Hepatocyte (in vitro differentiated cells): ENCODE results near the gene DNAJC1.

Source experiments
- CTCF ChIP-seq: fragments of 200-600 bp; sonication (generic); IDR thresholded peaks from 2 replicates; pipeline ENCODE4 v1.5.1; 2016; ENCODE audit warnings: antibody characterized with exemption, mild to moderate bottlenecking; ENCODE audit not compliant: poor library complexity
- EZH2 ChIP-seq: fragments of 200-600 bp; sonication (generic); IDR thresholded peaks from 2 replicates; pipeline ENCODE4 v1.6.1; 2016; ENCODE audit warnings: antibody characterized with exemption, mild to moderate bottlenecking, borderline replicate concordance
- EZH2phosphoT487 ChIP-seq: fragments of 200-600 bp; sonication (generic); IDR thresholded peaks from one replicate; pipeline ENCODE4 v1.6.1; 2018; ENCODE audit warnings: antibody characterized with exemption, mild to moderate bottlenecking, low read depth, moderate library complexity; ENCODE audit not compliant: unreplicated experiment, severe bottlenecking

GRCh38 chr10:21910798-21911197 is 92.7 kb downstream of the DNAJC1 start:
- TF ChIP-seq EZH2 (no peak), CTCF (no peak), EZH2phosphoT487 (no peak)
